Progenitor cell of endocrine pancreas (in vitro differentiated cells): ENCODE measurements around the gene SLC25A41. TPM values are rescaled to one million over a fixed set of nuclear protein-coding genes. Genes with fewer than 3 reads are reported as not detected.
A peak's percentile ranks its signal among the peaks of the same experiment; 100 is the strongest.

Experiments used
- DNase-seq: peaks from one replicate; pipeline ENCODE4 v3.0.0; 2021; ENCODE audit warnings: low spot score; ENCODE audit not compliant: unreplicated experiment
- H3K27ac Mint-ChIP-seq: 2 replicates; pipeline ENCODE4 v1.8.0; 2021; ENCODE audit warnings: mild to moderate bottlenecking, moderate library complexity, mixed read lengths
- H3K27me3 Mint-ChIP-seq: 2 replicates; pipeline ENCODE4 v1.8.0; 2021; ENCODE audit warnings: mixed read lengths
- H3K36me3 Mint-ChIP-seq: 2 replicates; pipeline ENCODE4 v1.8.0; 2022; ENCODE audit warnings: mixed read lengths; ENCODE audit not compliant: insufficient read depth
- H3K4me1 Mint-ChIP-seq: 2 replicates; pipeline ENCODE4 v1.8.0; 2021; ENCODE audit warnings: low read depth, mixed read lengths
- H3K4me3 Mint-ChIP-seq: 2 replicates; pipeline ENCODE4 v1.8.0; 2021; ENCODE audit warnings: low read depth, mild to moderate bottlenecking, moderate library complexity, mixed read lengths
- H3K9me3 Mint-ChIP-seq: 2 replicates; pipeline ENCODE4 v1.8.0; 2021; ENCODE audit warnings: low read depth, mixed read lengths
- total RNA-seq: library from RNA; stranded (reverse); gene quantifications from 2 replicates; pipeline ENCODE4 v1.2.1, GENCODE V29; 2021
- TF ChIP-seq, protein P1 (sequence below): fragments of 200-600 bp; sonication (generic); IDR thresholded peaks from one replicate; pipeline ENCODE4 v1.5.0; 2021; ENCODE audit warnings: antibody characterized with exemption, mild to moderate bottlenecking; ENCODE audit not compliant: unreplicated experiment

SLC25A41 gene
- total RNA-seq, 1 donor from 2014 or later: 1.4 TPM

DNA sequence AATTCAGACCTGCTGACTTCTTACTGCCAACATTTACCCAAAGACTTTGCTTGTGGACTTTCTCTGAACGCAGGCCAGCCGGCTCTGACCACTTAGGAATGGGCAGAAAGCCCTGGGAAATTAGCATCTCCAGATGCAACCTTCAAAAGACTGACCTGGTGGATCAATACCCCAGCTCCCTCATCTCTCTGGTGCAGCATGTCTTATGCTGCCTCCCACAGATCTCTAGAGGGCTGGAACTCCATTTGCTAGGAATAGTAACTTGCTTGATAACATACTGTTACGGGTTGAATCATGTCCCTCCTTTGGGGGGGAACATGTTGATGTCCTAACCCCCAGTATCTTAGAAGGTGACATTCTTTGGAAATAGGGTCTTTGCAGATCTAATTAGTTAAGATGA lies 12.9 kb upstream of the SLC25A41 start:
- H3K27ac Mint-ChIP-seq: no peak overlapping the region
- H3K4me3 Mint-ChIP-seq: no peak overlapping the region
- no peaks in the 10 kb centered on the region for H3K9me3 Mint-ChIP-seq
- H3K27me3 Mint-ChIP-seq: no peaks in the 10 kb centered on the region
- no peaks in the 10 kb centered on the region for H3K4me1 Mint-ChIP-seq
- DNase-seq: no peak
- TF ChIP-seq, protein P1, sequence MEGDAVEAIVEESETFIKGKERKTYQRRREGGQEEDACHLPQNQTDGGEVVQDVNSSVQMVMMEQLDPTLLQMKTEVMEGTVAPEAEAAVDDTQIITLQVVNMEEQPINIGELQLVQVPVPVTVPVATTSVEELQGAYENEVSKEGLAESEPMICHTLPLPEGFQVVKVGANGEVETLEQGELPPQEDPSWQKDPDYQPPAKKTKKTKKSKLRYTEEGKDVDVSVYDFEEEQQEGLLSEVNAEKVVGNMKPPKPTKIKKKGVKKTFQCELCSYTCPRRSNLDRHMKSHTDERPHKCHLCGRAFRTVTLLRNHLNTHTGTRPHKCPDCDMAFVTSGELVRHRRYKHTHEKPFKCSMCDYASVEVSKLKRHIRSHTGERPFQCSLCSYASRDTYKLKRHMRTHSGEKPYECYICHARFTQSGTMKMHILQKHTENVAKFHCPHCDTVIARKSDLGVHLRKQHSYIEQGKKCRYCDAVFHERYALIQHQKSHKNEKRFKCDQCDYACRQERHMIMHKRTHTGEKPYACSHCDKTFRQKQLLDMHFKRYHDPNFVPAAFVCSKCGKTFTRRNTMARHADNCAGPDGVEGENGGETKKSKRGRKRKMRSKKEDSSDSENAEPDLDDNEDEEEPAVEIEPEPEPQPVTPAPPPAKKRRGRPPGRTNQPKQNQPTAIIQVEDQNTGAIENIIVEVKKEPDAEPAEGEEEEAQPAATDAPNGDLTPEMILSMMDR: no peak
- peaks cover 23% of the 10 kb centered on the region for H3K36me3 Mint-ChIP-seq

DNA sequence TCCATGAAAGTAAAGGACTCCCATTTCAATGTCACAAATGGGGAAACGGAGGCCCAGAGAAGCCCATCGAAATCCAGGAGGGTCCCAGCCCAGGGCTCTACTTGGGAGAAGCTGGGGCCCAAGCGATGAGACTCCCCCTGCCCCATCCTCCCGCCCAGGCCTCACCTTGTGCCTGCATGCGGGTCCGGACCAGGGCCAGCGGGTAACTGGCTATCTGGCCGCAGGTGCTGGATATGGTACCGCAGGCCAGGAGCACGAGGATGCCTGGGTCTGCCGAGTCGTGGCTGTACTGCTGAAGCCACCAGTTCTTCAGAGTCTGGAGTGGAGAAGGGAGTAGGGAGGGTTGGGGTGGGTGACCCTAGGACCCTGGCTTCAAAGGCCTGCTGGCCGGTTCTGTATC lies 10.4 kb upstream of the SLC25A41 start:
- TF ChIP-seq, protein P1: no peak
- H3K4me1 Mint-ChIP-seq: no peaks in the 10 kb centered on the region
- DNase-seq: no peak
- no peaks in the 10 kb centered on the region for H3K9me3 Mint-ChIP-seq
- H3K27ac Mint-ChIP-seq: no peak overlapping the region
- H3K4me3 Mint-ChIP-seq: no peak overlapping the region
- peaks cover 23% of the 10 kb centered on the region for H3K36me3 Mint-ChIP-seq
- no peaks in the 10 kb centered on the region for H3K27me3 Mint-ChIP-seq

DNA sequence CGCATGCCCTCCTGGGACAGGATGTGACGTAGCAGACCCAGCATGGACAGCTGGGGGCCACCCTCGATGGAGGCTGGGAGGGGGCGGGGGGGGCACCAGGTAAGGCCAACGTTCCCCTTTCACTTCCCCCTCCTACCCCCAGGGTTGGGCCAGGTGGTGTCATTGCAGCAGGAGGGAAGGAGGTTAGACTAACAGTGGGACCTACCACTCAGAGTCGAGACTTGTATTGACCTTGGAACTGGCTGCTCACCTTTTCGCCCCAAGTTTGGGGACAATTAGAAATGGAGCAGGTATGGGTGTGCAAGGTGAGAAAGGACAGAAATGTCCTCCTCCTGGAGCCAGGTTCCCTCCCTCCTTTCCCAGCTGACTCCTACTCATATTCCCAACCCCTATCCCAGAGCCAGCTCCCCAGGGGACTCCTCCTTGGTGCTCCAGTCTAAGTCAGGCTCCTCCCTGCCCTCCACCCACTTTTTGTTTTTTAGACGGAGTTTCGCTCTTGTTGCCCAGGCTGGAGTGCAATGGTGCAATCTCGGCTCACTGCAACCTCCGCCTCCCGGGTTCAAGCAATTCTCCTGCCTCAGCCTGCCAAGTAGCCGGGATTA lies 8.6 kb upstream of the SLC25A41 start:
- no peaks in the 10 kb centered on the region for H3K9me3 Mint-ChIP-seq
- no peak overlapping the region for H3K27ac Mint-ChIP-seq
- DNase-seq: no peak
- H3K4me1 Mint-ChIP-seq: no peaks in the 10 kb centered on the region
- no peak overlapping the region for H3K4me3 Mint-ChIP-seq
- H3K27me3 Mint-ChIP-seq: no peaks in the 10 kb centered on the region
- TF ChIP-seq, protein P1: no peak
- peaks cover 22% of the 10 kb centered on the region for H3K36me3 Mint-ChIP-seq

DNA sequence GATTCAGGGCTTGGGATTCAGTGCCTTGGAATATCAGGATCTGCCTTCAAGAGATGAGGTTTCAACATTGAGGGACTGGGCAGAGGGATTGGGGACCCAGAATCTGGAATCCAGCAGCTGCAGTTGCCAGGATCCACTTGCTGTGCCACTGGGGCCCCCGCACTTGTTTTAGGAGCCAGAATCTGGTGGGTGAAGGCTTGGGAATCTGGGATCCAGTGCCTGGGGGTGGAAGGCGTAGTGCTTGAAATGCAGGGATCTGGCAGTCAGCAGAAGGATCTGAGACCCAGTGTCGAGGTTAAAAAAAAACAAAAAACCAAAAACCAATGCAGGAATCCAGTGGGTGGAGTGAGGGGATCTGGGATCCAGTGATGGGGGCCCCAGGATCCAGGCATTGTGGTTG lies 7.3 kb upstream of the SLC25A41 start:
- H3K27me3 Mint-ChIP-seq: no peaks in the 10 kb centered on the region
- peaks cover 16% of the 10 kb centered on the region for H3K36me3 Mint-ChIP-seq
- H3K4me1 Mint-ChIP-seq: no peaks in the 10 kb centered on the region
- H3K27ac Mint-ChIP-seq: peak overlapping the region; percentile 63
- no peak for DNase-seq
- no peaks in the 10 kb centered on the region for H3K9me3 Mint-ChIP-seq
- TF ChIP-seq, protein P1: no peak
- no peak overlapping the region for H3K4me3 Mint-ChIP-seq

DNA sequence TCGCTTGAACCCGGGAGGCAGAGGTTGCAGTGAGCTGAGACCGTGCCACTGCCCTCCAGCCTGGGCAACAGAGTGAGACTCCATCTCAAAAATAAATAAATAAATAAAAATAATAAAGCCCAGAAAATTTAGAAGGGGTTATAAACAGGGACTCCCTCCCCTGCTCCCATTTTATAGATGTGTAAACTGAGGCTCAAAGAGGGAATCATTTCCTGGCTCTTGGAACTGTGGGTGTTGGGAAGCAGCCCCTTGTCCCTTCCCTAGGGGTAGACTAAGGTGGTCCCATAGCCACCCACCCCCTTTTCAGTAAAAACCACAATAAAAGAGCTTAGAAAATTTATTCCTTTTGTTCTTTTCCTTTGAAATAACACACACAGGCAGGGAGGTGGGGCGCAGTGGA lies 6.2 kb upstream of the SLC25A41 start:
- no peaks in the 10 kb centered on the region for H3K9me3 Mint-ChIP-seq
- DNase-seq: no peak
- H3K4me3 Mint-ChIP-seq: no peak overlapping the region
- H3K27ac Mint-ChIP-seq: no peak overlapping the region
- TF ChIP-seq, protein P1: no peak
- peaks cover 8% of the 10 kb centered on the region for H3K36me3 Mint-ChIP-seq
- H3K27me3 Mint-ChIP-seq: no peaks in the 10 kb centered on the region
- H3K4me1 Mint-ChIP-seq: no peaks in the 10 kb centered on the region
